Left ventricle myocardium superior (tissue), 1 donor: Measurements from ENCODE around the gene MYCBPAP. TPM values are rescaled to one million over a fixed set of nuclear protein-coding genes. Genes with fewer than 3 reads are reported as not detected.
"Not testable (repeated sequence)": the region's sequence is repeated elsewhere in the genome, so short reads cannot be mapped to it uniquely, and the experiment has no call there.

Experiments
- ATAC-seq: fragments of 200-7000 bp; cut with Tn5 transposase; one replicate; pipeline ENCODE4 v1.9.1; 2020; ENCODE audit warnings: mild to moderate bottlenecking, moderate library complexity
- DNase-seq: peaks from one replicate; pipeline ENCODE4 v3.0.0-alpha.2; 2020
- intact Hi-C: fragments of 100-400 bp; cut with micrococcal nuclease; formaldehyde crosslinking; loops from one replicate; pipeline ENCODE4 v1.11.0; 2022
- total RNA-seq: library from RNA; stranded (reverse); fragmentation: NEBNext Ultra II Directional; extraction: Animal tissue kit (Norgen Biotek cat#: 25700); gene quantifications from one replicate; pipeline ENCODE4 v1.2.1, GENCODE V29; 2021
- donor health status: DM: no; HTN: yes; CAD: no; lungs with severe emphysema.

The MYCBPAP gene
- total RNA-seq, 1 donor from 2014 or later = 0.55 TPM

- intact Hi-C loops = no loop called here
- DNase-seq (no peak), ATAC-seq (no peak)
These were observed 38.5 kb upstream of the MYCBPAP start for GRCh38 chr17:50469671-50470305.

GRCh38 chr17:50470426-50470825 lies 37.8 kb upstream of the MYCBPAP start:
- ATAC-seq (no peak), DNase-seq (no peak)
- intact Hi-C loops = no loop called here

DNA sequence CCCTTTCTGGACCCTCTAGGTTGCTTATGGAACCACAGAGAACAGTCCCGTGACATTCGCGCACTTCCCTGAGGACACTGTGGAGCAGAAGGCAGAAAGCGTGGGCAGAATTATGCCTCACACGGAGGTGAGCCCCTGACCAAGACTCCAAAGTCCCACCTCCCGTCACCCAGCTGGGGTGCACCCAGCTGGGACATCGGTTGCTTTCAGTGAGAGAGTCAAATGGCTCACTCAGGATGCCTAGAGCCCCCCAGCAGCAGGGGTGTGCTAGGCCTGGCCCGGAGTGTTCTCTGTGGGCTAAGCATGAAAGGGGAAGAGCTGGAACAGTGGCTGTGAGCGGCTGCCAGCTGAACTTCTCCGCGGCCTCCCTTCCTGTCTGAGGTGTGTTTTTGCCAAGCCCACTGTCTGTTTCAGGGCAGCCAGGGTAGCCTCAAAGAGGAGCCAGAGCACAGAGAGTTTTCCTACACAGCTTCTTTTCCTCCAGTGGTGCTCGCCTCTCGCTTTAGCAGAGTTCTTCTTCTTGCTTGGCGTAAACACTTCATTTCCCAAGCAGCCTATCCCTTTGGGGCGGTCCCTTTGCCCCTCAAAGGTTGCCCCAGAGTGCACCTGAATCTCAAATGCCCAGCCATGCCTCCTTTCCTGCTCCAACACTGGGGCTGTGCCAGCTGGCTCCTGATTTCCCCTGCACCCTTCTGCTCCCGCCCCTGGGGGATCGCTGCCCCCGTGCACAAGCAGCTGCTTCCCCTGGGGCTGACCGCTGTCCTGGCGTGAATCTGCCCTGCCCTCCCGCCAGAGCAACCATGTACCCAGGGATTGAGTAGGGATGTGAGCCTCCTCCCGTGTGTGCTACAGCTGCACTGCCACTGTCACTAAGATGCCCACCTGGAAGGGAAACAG lies 37.0 kb upstream of the MYCBPAP start:
- ATAC-seq (no peak), DNase-seq (no peak)
- intact Hi-C loops = no loop called here

DNA sequence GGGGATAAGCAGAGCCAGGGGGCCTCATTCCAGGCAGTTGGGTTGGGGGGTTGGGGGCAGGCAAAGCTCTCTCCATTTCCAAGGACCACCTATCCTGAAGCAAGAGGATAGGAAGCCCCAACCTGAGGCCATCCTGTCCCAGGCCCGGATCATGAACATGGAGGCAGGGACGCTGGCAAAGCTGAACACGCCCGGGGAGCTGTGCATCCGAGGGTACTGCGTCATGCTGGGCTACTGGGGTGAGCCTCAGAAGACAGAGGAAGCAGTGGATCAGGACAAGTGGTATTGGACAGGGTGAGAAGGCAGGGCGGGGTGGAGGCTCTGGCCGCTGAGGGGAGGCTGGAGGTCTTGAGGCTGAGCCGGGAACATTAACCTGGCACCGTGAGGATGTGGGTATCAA lies 36.0 kb upstream of the MYCBPAP start:
- intact Hi-C loops = no loop called here
- DNase-seq (no peak), ATAC-seq (no peak)

DNA sequence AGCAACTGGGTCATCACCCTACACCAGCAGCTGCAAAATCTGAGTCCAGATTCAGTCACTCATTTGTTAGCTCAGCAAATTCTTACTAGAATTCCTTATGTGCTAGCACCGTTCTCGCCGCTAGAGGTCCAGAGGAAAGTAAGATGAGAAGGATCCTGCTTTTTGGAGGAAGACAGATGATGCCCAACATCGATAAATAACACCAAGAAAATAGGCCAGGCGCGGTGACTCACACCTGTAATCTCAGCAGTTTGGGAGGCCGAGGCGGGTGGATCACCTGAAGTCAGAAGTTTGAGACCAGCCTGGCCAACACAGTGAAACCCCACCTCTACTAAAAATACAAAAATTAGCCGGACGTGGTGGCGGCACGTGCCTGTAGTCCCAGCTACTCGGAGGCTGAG lies 35.5 kb upstream of the MYCBPAP start:
- DNase-seq, ATAC-seq, intact Hi-C loops: not testable (repeated sequence)

DNA sequence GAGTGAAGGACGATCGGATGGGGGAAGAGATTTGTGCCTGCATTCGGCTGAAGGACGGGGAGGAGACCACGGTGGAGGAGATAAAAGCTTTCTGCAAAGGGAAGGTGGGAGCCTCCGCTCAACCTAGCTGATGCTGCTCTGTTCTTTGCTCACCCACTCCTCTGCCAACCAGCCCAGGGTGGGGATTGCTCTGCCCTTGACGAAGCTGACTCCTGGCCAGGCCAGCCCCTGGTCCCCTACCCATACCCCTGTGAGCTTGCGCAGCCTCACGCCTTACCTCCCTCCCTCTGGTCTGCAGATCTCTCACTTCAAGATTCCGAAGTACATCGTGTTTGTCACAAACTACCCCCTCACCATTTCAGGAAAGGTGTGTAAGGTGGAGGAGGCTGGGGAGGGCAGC lies 34.3 kb upstream of the MYCBPAP start:
- intact Hi-C loops = no loop called here
- ATAC-seq (no peak), DNase-seq (no peak)

DNA sequence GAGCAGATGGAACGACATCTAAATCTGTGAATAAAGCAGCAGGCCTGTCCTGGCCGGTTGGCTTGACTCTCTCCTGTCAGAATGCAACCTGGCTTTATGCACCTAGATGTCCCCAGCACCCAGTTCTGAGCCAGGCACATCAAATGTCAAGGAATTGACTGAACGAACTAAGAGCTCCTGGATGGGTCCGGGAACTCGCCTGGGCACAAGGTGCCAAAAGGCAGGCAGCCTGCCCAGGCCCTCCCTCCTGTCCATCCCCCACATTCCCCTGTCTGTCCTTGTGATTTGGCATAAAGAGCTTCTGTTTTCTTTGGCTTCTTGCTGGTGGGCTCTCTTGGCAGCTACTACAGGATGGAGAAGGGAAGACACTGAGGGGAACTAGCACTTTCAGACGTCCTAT lies 33.7 kb upstream of the MYCBPAP start:
- DNase-seq (no peak), ATAC-seq (no peak)
- intact Hi-C loops = no loop called here

GRCh38 chr17:50475362-50475761 lies 32.9 kb upstream of the MYCBPAP start:
- intact Hi-C loops = no loop called here
- ATAC-seq (no peak), DNase-seq (no peak)

GRCh38 chr17:50475775-50476544 lies 32.3 kb upstream of the MYCBPAP start:
- intact Hi-C loops, DNase-seq, ATAC-seq: not testable (repeated sequence)

GRCh38 chr17:50476545-50477315 lies 31.5 kb upstream of the MYCBPAP start:
- ATAC-seq (no peak), DNase-seq (no peak)
- intact Hi-C loops = no loop called here

DNA sequence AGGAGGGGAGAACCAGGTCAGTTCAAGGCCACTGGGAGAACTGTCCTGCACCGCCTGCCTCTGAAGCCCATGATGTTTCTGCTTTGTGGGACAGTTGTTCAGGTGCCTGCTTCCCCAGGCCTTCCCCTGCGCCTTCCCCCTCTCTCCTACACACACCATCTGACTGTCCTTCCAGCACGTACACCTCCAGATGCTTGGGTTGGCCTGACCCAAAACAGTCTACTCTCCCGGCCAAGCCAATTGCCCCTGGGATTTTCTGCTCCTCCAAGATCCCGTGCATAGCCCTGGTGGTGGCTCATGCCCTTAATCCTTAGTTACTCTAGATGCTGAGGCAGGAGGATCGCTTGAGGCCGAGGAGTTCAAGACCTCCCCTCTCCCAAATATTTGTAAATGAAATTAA lies 30.3 kb upstream of the MYCBPAP start:
- no peak for ATAC-seq
- no peak for DNase-seq
- intact Hi-C loops = no loop called here

GRCh38 chr17:50478391-50479381 lies 29.6 kb upstream of the MYCBPAP start, which contains the start of gene RSAD1:
Gene RSAD1 (plus strand): TSS chr17:50478860. CDS start chr17:50478885, 25 bp downstream.
- ATAC-seq (peak; percentile 91), DNase-seq (peak; percentile 92)
- intact Hi-C loops = no loop called here

- ATAC-seq = peak; percentile 62
- intact Hi-C loops = loop anchor here (5.0 to 10.0 kb wide), 2 partner anchors 63 to 145 kb away; no protein-coding TSS in a partner anchor
- DNase-seq = peak; percentile 82
These were observed 28.6 kb upstream of the MYCBPAP start for GRCh38 chr17:50479522-50480141.

- ATAC-seq (no peak), DNase-seq (no peak)
- intact Hi-C loops = loop anchor here (5.0 to 10.0 kb wide), 2 partner anchors 62 to 145 kb away; no protein-coding TSS in a partner anchor
These were observed 28.0 kb upstream of the MYCBPAP start for GRCh38 chr17:50480142-50480764.

DNA sequence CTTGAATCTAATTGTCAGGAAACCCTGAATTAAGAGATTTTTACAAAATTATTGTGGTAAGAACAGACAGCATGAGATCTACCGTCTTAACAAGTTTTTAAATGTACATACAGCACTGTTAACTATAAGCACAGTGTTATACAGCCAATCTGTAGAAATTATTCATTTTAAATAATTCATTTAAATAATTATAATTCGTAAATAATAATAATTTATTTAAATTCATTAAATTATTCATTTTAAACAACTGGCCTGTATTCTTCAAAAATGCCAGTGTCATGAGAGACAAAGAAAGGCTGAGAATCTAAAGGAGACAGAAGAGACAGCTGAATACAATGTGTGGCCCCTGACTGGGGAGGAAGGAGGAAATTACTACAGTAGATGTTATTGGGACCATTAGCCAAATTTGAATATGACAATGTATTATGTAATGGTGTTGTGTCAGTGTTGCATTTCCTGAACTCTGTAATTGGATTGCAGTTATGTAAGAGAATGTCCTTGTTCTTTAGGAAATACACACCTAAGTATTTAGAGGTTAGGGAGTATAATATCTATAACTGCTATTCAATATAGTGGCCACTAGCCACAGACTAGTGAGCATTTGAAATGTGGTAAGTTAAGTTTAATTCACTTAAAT lies 27.3 kb upstream of the MYCBPAP start:
- intact Hi-C loops = loop anchor here (5.0 to 10.0 kb wide), 2 partner anchors 61 to 144 kb away; no protein-coding TSS in a partner anchor
- no peak for DNase-seq
- ATAC-seq = no peak

GRCh38 chr17:50481648-50482047 lies 26.6 kb upstream of the MYCBPAP start:
- DNase-seq = no peak
- intact Hi-C loops = loop anchor here (5.0 to 10.0 kb wide), 2 partner anchors 61 to 143 kb away; no protein-coding TSS in a partner anchor
- no peak for ATAC-seq
